Measurements from ENCODE around the gene THAP3. TPM values are rescaled to one million over a fixed set of nuclear protein-coding genes. Genes with fewer than 3 reads are reported as not detected.
"Not testable (repeated sequence)": the region's sequence is repeated elsewhere in the genome, so short reads cannot be mapped to it uniquely, and the experiment has no call there.

Gene THAP3
- total RNA-seq, 4 donors from 2014 or later = 13.8 to 34.6 (median 25.0) TPM

DNA sequence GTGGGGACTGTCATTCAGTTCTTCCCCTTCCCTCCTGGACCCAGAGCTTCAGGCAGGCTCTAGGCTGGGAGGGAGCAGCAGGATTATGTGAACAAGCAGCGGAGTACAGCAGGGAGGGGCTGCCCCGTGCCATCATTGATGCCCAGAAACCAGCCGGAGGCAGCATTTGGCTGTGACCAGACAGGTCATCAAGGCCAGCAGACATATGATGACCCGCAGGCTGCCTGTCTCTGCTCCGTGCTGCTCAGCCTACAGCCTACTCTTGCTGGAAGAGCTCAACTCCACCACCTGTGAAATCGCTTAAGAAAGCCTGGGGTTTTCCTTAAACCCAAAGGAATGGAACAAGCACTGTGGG, 26.9 kb upstream of the THAP3 start:
- H3K27ac ChIP-seq (replicated peaks in 1 of 4) = peak overlapping the region; percentile 18 to 99 (median 66)
- peak overlapping the region in 2 of 4 donors; percentile 26 to 41 for H3K4me3 ChIP-seq
- DNase-seq (ENCODE audit: extremely low spot score) = no peak
- H3K27me3 ChIP-seq = no peaks in the 10 kb centered on the region
- H3K4me1 ChIP-seq = peaks cover 59 to 74% (median 65%) of the 10 kb centered on the region in 4 donors
- 88% methylated on average over 1 of the region's 6 CpGs for WGBS
- TF ChIP-seq, protein P1, sequence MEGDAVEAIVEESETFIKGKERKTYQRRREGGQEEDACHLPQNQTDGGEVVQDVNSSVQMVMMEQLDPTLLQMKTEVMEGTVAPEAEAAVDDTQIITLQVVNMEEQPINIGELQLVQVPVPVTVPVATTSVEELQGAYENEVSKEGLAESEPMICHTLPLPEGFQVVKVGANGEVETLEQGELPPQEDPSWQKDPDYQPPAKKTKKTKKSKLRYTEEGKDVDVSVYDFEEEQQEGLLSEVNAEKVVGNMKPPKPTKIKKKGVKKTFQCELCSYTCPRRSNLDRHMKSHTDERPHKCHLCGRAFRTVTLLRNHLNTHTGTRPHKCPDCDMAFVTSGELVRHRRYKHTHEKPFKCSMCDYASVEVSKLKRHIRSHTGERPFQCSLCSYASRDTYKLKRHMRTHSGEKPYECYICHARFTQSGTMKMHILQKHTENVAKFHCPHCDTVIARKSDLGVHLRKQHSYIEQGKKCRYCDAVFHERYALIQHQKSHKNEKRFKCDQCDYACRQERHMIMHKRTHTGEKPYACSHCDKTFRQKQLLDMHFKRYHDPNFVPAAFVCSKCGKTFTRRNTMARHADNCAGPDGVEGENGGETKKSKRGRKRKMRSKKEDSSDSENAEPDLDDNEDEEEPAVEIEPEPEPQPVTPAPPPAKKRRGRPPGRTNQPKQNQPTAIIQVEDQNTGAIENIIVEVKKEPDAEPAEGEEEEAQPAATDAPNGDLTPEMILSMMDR (IDR thresholded peaks at IDR 0.05) = no peak
- no peak for TF ChIP-seq POLR2A (IDR thresholded peaks at IDR 0.05; ENCODE audit: low read depth)
- TF ChIP-seq POLR2AphosphoS5 (IDR thresholded peaks at IDR 0.05) = no peak
- TF ChIP-seq EP300 (IDR thresholded peaks at IDR 0.05) = no peak
- H3K36me3 ChIP-seq = peaks cover 59 to 70% (median 67%) of the 10 kb centered on the region in 4 donors
- intact Hi-C loops (cut with DNase I) = no loop called here
- H3K9me3 ChIP-seq = no peaks in the 10 kb centered on the region

DNA sequence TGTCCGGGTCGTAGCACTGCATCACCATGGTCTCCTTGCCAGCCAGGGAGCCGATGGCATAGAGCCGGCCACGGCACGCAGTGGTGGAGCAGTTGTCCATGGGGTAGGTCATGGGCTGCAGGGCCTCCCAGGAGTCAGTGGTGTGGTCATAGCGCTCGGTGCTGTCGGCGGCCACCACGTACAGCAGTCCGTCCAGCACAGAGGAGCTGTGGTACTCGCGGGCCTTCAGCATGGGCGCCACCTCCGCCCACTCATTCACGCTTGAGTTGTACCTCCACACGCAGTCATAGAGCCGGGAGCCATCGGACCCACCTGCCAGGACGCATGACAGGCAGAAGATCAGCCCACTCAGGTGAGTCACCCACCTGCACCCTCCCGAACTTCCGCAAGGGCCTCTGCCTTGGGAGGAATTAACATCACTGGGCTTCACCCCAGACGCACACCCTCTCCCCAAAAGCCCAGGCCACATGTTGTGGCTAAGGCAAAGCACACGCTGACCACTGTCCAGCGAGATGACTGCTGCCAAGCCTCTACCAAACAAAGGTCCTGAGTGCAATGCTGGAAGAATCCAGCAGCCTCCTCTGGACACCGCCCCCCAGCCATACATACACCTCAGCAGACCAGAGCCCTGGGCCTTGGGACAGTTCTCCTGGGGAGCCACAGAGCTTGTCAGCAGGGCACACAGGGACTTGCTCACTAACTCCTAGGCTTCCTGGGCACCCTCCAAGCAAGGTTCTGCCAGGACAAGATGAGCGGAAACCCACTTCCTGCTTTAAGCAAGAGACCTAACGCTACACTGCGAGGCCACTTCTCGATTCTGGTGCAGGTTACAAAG, 25.3 kb upstream of the THAP3 start:
- no peaks in the 10 kb centered on the region for H3K9me3 ChIP-seq
- peaks cover 66 to 72% (median 68%) of the 10 kb centered on the region in 4 donors for H3K4me1 ChIP-seq
- TF ChIP-seq POLR2A (IDR thresholded peaks at IDR 0.05; ENCODE audit: low read depth) (no peak), POLR2AphosphoS5 (IDR thresholded peaks at IDR 0.05) (no peak), EP300 (IDR thresholded peaks at IDR 0.05) (no peak)
- TF ChIP-seq, protein P1 (IDR thresholded peaks at IDR 0.05) = no peak
- 38% methylated on average over 11 of the region's 31 CpGs for whole genome bisulfite sequencing
- no peaks in the 10 kb centered on the region for H3K27me3 ChIP-seq
- DNase-seq (ENCODE audit: extremely low spot score) = no peak
- H3K36me3 ChIP-seq = peaks cover 43 to 54% (median 51%) of the 10 kb centered on the region in 4 donors
- H3K27ac ChIP-seq (replicated peaks in 1 of 4) = peak overlapping the region; percentile 96 to 99 (median 98)
- H3K4me3 ChIP-seq = peak overlapping the region; percentile 70 to 83 (median 76)
- intact Hi-C loops (cut with DNase I) = no loop called here

DNA sequence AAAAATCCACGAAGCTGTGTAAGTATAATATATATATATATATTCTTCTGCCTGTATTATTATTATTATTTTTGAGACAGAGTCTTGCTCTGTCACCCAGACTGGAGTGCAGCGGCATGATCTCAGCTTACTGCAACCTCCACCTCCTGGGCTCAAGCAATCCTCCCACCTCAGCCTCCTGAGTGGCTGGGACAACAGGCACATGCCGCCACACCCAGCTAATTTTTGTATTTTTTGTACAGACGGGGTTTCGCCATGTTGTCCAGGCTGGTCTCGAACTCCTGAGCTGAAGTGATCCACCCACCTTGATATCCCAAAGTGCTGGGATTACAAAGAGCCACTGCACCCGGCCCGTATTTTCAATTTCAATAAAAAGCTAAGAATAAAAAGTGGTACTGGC, 24.7 kb upstream of the THAP3 start:
- Histone ChIP-seq H3K4me3 (peak overlapping the region; percentile 70 to 83 (median 76)), H3K36me3 (peaks cover 37 to 48% (median 44%) of the 10 kb centered on the region in 4 donors), H3K4me1 (peaks cover 68 to 75% (median 72%) of the 10 kb centered on the region in 4 donors), H3K27ac (replicated peaks in 1 of 4) (peak overlapping the region; percentile 96 to 99 (median 98))
- DNase-seq (ENCODE audit: extremely low spot score); H3K27me3 ChIP-seq; intact Hi-C loops (cut with DNase I); H3K9me3 ChIP-seq: not testable (repeated sequence)
- WGBS = 35% methylated on average over 8 of the region's 8 CpGs

DNA sequence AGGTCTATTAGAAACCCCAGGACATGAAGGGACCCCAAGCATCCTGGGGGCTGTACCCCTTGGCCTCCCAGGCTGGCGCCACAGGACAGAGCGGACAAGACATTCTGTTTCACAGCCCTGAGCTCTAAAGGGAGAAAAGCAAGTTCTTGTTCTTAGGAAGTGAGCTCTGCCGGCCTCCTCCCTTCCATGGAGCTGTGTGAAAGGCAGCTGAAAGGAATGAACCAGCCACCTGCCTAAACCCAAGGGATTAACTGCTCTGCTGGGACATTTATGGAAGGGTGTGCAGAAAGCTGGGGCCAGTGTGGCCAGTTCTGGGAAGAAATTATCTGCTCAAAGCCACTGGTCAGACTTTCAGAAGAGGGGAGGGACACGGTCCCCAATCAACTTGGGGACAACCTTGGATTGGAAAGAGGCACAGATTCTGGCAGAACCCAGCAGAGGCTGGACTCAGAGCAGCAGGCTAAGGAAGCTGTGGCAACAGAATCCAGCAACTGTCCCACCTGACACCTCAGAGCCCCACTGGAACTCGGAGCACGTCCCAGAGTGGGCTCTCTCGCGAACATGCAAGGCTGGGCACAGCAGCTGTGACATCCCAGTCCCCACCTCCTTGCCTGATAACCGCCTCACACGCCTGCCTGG, 24.1 kb upstream of the THAP3 start:
- H3K4me1 ChIP-seq = peaks cover 66 to 76% (median 74%) of the 10 kb centered on the region in 4 donors

More for the DNA sequence above, 24.1 kb upstream of the THAP3 start:
- H3K4me3 ChIP-seq = peak overlapping the region; percentile 70 to 83 (median 76)
- intact Hi-C loops (cut with DNase I) = no loop called here
- H3K9me3 ChIP-seq = no peaks in the 10 kb centered on the region
- WGBS = 20% methylated on average over 8 of the region's 10 CpGs
- H3K27me3 ChIP-seq = no peaks in the 10 kb centered on the region
- DNase-seq (ENCODE audit: extremely low spot score) = no peak
- peaks cover 31 to 42% (median 39%) of the 10 kb centered on the region in 4 donors for H3K36me3 ChIP-seq
- H3K27ac ChIP-seq (replicated peaks in 1 of 4) = peak overlapping the region; percentile 96 to 99 (median 98)
- TF ChIP-seq, protein P1 (IDR thresholded peaks at IDR 0.05) = no peak
- TF ChIP-seq EP300 (IDR thresholded peaks at IDR 0.05) = no peak
- TF ChIP-seq POLR2A (IDR thresholded peaks at IDR 0.05; ENCODE audit: low read depth) = no peak
- no peak for TF ChIP-seq POLR2AphosphoS5 (IDR thresholded peaks at IDR 0.05)

All from esophagus muscularis mucosa (tissue), 4 donors.